Heart left ventricle (tissue), 16 donors: ENCODE measurements around the gene RAB8A. TPM values are rescaled to one million over a fixed set of nuclear protein-coding genes. Genes with fewer than 3 reads are reported as not detected.
"Not testable (repeated sequence)": the region's sequence is repeated elsewhere in the genome, so short reads cannot be mapped to it uniquely, and the experiment has no call there.

Experiments used
- ATAC-seq, 4 donors: fragments of 200-7000 bp; cut with Tn5 transposase; one replicate each; pipeline ENCODE4 v1.9.1; 2020 to 2022; ENCODE audit warnings: moderate library complexity in 4 of 4, mild to moderate bottlenecking in 3 of 4, moderate number of reproducible peaks in 1 of 4
- DNase-seq, 5 donors: peaks; one replicate each; pipeline ENCODE4 v3.0.0-alpha.2; 2020
- H3K27ac ChIP-seq, 12 donors: fragments of 200-600 bp; sonication (generic) in 4 of 12; one replicate each; pipeline versions ENCODE4 v1.5.0 to v1.8.0; 2016 to 2022; ENCODE audit warnings: mild to moderate bottlenecking in 2 of 12
- H3K27me3 ChIP-seq, 9 donors: fragments of 200-600 bp; sonication (generic) in 2 of 9; one replicate each; pipeline versions ENCODE4 v1.5.1 to v1.8.0; 2016 to 2022; ENCODE audit warnings: mild to moderate bottlenecking in 3 of 9
- H3K36me3 ChIP-seq, 9 donors: fragments of 200-600 bp; sonication (generic) in 2 of 9; one replicate each; pipeline versions ENCODE4 v1.5.0 to v1.8.0; 2018 to 2022; ENCODE audit warnings: mild to moderate bottlenecking in 2 of 9
- H3K4me1 ChIP-seq, 12 donors: fragments of 200-600 bp; sonication (generic) in 4 of 12; one replicate each; pipeline versions ENCODE4 v1.5.0 to v1.8.0; 2016 to 2022; ENCODE audit warnings: mild to moderate bottlenecking in 3 of 12
- H3K4me3 ChIP-seq, 12 donors: fragments of 200-600 bp; sonication (generic) in 4 of 12; one replicate each; pipeline versions ENCODE4 v1.5.0 to v1.8.0; 2017 to 2022; ENCODE audit warnings: mild to moderate bottlenecking in 9 of 12, moderate library complexity in 4 of 12
- H3K9me3 ChIP-seq, 12 donors: fragments of 200-600 bp; sonication (generic) in 4 of 12; one replicate each; pipeline versions ENCODE4 v1.5.0 to v1.8.0; 2016 to 2022; ENCODE audit warnings: mild to moderate bottlenecking in 1 of 12
- POLR2A ChIP-seq, 2 donors: fragments of 450-650 bp; IDR thresholded peaks; one replicate each; pipeline ENCODE4 v1.6.1; 2017; ENCODE audit warnings: antibody characterized with exemption in 2 of 2, mild to moderate bottlenecking in 2 of 2, moderate library complexity in 2 of 2
- WGBS, 4 donors: extraction: QIAGEN DNeasy Blood & Tissue Kit in 2 of 4; methylation state at CpG; one replicate each; pipeline versions ENCODE4 v1.1.5 to v1.1.7; 2013 to 2018; 5-methylcytosine and 5-hydroxymethylcytosine counted together
- intact Hi-C, 10 donors: fragments of 100-400 bp; cut with DNase I; formaldehyde crosslinking; loops; one replicate each; pipeline versions ENCODE4 v1.11.1 to v1.14.2; 2022
- polyA plus RNA-seq, 2 donors: library from polyadenylated mRNA; stranded (reverse); fragments of 200-250 nt; gene quantifications; one replicate each; pipeline ENCODE4 v1.2.3, GENCODE V29; 2013
- total RNA-seq, 9 donors: library from RNA; depleted of rRNA in 2 of 9; stranded (reverse); fragments of >200 nt in 2 of 9; fragmentation: NEBNext Ultra II Directional in 3 of 9; extraction: Animal tissue kit (Norgen Biotek cat#: 25700) in 3 of 9; gene quantifications; one replicate each; pipeline versions ENCODE4 v1.1.0 to v1.2.4, GENCODE V29; 2016 to 2023
- TF ChIP-seq, protein P1 (sequence below), 12 donors: fragments of 200-600 bp; sonication (generic) in 4 of 12; IDR thresholded peaks; one replicate each; pipeline versions ENCODE4 v1.5.0 to v1.8.0; 2018 to 2022; ENCODE audit warnings: antibody characterized with exemption in 12 of 12, mild to moderate bottlenecking in 5 of 12
- donor health status: ischemic (EF 13 %, LVEDD 7.1; RV severe dilation, severe dysfunction).
- donor health status: healthy with polysubstance abuse.
- donor health status: DM: no; HTN: yes; CAD: no.
- donor health status: DM: no; HTN: no; CAD: no.
- donor health status: ischemic (EF 25% LVEDD 6.9; RV normal size, moderate dysfunction).
- donor health status: ischemic (EF 25% LVEDD 5.7; RV mildly dilated, moderate dysfunction).
- donor health status: healthy.
- donor health status: DM: yes; HTN: yes; CAD: no.
- donor health status: ischemic (EF 35%, LVEDD 5.7; RV mildly dilated, moderate dysfunction).
- donor health status: nonischemic (EF 11% LVEDD 7.7; RV severe dilation, severe dysfunction).
- donor health status: DM: yes; HTN: yes; CAD: no.
- donor health status: PGD.
- donor health status: ischemic (EF 29% LVEDD 5.4; RV normal size, mild dysfunction).
- donor health status: nonischemic (EF 23%, LVEDD 6.1; RV moderate dilation, normal function).

RAB8A gene
- total and polyA plus RNA-seq, 11 donors, result 7.8 to 53.7 (median 23.7) TPM

DNA sequence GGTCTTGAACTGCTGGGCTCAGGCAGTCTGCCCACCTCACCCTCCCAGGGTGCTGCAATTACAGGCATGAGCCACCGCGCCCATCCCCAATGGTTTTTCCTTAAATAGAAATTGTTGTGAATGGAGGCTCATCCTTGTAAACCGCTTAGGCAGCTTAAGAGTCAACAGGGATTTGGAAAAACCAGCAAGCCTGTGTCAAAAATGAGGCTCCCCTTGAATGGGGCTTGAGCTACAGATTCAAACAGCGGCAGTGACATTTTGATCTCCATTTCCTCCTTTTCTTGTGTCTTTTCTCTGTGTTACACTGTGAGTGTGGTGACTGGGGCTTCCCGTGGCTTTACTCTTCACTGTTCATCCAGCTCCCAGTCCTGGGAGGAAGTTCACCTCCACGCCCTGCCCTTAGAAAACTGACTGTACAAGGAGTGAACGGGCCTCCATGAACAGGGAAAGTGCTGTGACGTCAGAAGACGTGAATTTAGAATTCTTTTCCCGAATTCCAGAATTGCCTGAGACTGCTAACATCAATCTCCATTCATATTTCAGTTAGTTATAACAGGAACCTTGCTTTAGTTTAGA, 15.3 kb upstream of the RAB8A start:
- DNase-seq (no peak), ATAC-seq (peak in 1 of 4 donors; percentile 17)
- no peaks in the 10 kb centered on the region for H3K27me3 ChIP-seq
- H3K4me1 ChIP-seq, result peaks cover 0 to 7% (median 0%) of the 10 kb centered on the region in 12 donors
- H3K4me3 ChIP-seq, result no peak overlapping the region
- TF ChIP-seq POLR2A (IDR thresholded peaks at IDR 0.05), result no peak
- TF ChIP-seq, protein P1, sequence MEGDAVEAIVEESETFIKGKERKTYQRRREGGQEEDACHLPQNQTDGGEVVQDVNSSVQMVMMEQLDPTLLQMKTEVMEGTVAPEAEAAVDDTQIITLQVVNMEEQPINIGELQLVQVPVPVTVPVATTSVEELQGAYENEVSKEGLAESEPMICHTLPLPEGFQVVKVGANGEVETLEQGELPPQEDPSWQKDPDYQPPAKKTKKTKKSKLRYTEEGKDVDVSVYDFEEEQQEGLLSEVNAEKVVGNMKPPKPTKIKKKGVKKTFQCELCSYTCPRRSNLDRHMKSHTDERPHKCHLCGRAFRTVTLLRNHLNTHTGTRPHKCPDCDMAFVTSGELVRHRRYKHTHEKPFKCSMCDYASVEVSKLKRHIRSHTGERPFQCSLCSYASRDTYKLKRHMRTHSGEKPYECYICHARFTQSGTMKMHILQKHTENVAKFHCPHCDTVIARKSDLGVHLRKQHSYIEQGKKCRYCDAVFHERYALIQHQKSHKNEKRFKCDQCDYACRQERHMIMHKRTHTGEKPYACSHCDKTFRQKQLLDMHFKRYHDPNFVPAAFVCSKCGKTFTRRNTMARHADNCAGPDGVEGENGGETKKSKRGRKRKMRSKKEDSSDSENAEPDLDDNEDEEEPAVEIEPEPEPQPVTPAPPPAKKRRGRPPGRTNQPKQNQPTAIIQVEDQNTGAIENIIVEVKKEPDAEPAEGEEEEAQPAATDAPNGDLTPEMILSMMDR (IDR thresholded peaks at IDR 0.05), result no peak
- intact Hi-C loops, result loop anchor here in 1 of 10 donors (5.0 kb wide), 1 partner anchor 54 kb away; no protein-coding TSS in a partner anchor
- H3K27ac ChIP-seq, result peak overlapping the region in 1 of 12 donors; percentile 65
- no peaks in the 10 kb centered on the region for H3K9me3 ChIP-seq
- WGBS, 4 donors, result 84 to 90% (median 86%) methylated on average over 10 of the region's 10 CpGs
- peaks cover 0 to 100% (median 98%) of the 10 kb centered on the region in 9 donors for H3K36me3 ChIP-seq

DNA sequence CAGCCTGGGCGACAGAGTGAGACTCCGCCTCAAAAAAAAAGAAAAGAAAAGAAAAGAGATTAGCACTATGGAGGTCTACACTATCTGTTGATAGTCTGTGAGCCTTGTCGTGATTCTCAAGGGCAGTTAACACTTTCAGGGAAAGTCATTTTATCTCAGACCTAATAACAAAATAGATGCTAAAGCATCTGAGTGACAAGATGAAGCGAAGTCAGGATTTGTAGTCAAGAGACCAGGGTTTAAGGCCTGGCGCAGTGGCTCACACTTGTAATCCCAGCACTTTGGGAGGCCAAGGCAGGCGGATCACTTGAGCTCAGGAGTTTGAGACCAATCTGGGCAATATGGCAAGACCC, 13.3 kb upstream of the RAB8A start:
- no peak for DNase-seq
- Histone ChIP-seq H3K36me3 (peaks cover 0 to 100% (median 98%) of the 10 kb centered on the region in 9 donors), H3K27ac (peak overlapping the region in 1 of 12 donors; percentile 40), H3K9me3 (no peaks in the 10 kb centered on the region), H3K4me1 (peaks cover 0 to 7% (median 0%) of the 10 kb centered on the region in 12 donors), H3K4me3 (no peak overlapping the region), H3K27me3 (no peaks in the 10 kb centered on the region)
- ATAC-seq, result no peak
- WGBS, 4 donors, result 89 to 92% (median 89%) methylated on average over 6 of the region's 6 CpGs
- TF ChIP-seq, protein P1 (IDR thresholded peaks at IDR 0.05), result no peak
- TF ChIP-seq POLR2A (IDR thresholded peaks at IDR 0.05), result no peak
- intact Hi-C loops, result loop anchor here in 1 of 10 donors (5.0 kb wide), 1 partner anchor 56 kb away; no protein-coding TSS in a partner anchor

DNA sequence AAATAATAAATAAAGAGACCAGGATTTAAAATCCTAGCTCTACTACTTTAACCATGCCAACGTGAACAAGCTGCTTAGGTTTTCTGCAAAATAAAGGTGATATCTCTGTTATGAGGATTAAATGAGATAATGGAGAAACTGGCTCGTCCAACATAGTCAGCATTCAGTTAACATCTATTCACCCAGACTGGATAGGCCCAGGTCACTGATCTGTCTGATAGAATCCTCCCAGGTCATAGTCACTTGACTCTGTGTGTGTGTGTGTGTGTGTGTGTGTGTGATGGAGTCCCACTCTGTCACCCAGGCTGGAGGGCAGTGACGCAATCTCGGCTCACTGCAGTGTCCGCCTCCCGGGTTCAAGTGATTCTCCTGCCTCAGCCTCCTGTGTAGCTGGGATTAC, 12.9 kb upstream of the RAB8A start:
- DNase-seq, result no peak
- ATAC-seq, result no peak
- H3K4me1 ChIP-seq, result peaks cover 0 to 6% (median 0%) of the 10 kb centered on the region in 12 donors
- intact Hi-C loops, result loop anchor here in 1 of 10 donors (5.0 kb wide), 1 partner anchor 57 kb away; no protein-coding TSS in a partner anchor
- H3K36me3 ChIP-seq, result peaks cover 0 to 100% (median 98%) of the 10 kb centered on the region in 9 donors
- no peak overlapping the region for H3K4me3 ChIP-seq
- WGBS, 4 donors, result 92 to 97% (median 94%) methylated on average over 6 of the region's 6 CpGs
- no peaks in the 10 kb centered on the region for H3K27me3 ChIP-seq
- H3K27ac ChIP-seq, result peak overlapping the region in 1 of 12 donors; percentile 40
- H3K9me3 ChIP-seq, result no peaks in the 10 kb centered on the region
- TF ChIP-seq, protein P1 (IDR thresholded peaks at IDR 0.05), result no peak
- TF ChIP-seq POLR2A (IDR thresholded peaks at IDR 0.05), result no peak

DNA sequence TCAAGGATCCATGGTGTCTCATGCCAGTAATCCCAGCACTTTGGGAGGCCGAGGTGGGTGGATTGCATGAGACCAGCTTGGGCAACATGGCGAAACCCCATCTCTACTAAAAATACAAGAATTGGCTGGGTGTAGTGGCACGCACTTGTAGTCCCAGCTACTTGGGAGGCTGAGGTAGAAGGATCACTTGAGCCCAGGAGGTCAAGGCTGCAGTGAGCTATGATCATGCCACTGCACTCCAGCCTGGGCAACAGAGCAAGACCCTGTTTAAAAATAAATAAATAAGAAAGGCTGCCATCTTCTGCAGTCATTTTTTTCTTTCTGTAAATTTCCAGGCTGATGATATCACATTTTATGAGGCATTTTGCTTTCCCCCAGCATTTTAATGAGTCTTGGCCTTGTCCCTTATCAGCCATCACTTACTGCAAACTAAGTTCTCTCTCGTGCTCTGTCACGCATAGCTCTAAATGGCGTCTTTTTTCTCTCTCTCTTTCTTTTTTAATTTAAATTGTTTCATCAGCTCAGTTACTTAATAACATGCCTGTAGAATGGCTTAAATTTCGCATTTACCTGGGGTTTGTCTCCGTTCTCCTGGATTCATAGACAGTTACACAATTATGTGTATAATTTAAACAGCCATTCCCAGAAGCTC, 12.2 kb upstream of the RAB8A start:
- intact Hi-C loops, result loop anchor here in 1 of 10 donors (5.0 kb wide), 1 partner anchor 57 kb away; no protein-coding TSS in a partner anchor
- 94 to 95% (median 94%) methylated on average over 8 of the region's 8 CpGs for WGBS, 4 donors
- not testable (repeated sequence) for H3K4me3 ChIP-seq, H3K4me1 ChIP-seq, DNase-seq, H3K9me3 ChIP-seq, H3K27me3 ChIP-seq, ATAC-seq
- H3K36me3 ChIP-seq, result peaks cover 0 to 100% (median 95%) of the 10 kb centered on the region in 9 donors
- peak overlapping the region in 1 of 12 donors; percentile 40 for H3K27ac ChIP-seq
